Measurements from ENCODE around the gene CA10. TPM values are rescaled to one million over a fixed set of nuclear protein-coding genes. Genes with fewer than 3 reads are reported as not detected.

Gene CA10
- total and polyA plus RNA-seq, 2 of the 4 experiments (the other 2 are of a cell fraction), result not detected

DNA sequence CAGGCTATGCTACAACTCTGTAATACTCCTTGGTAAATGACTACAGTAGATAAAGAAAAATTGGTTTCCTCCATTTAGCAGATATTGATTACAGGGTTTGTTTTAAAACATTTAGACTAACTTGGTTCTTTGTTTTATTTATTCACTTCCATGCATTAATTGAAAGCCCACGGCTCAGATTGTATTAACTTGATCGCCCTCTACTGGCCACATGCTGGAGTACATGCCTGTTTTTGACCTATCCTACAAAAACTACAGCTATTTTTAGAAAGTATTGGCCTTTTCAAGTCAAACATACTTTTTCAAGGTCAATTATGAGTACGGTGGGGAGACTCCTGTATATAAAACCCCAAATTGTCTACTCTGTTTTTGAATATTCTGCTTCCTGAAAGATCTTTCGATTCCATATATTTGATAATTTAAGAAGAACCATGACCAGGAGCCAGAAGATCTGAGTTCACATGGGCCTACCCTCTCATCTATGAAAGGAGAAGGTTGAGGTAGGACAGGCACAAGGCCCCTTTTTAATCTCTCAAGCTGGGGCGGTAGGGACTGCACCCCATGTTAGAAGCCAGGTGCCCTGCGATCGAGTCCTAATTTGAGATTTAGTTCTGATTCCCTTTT lies 51.8 kb downstream of the CA10 start:
- no CpG with 5 or more reads among the region's 7 CpGs for WGBS, 2 experiments (ENCODE audit: extremely low coverage in 2 of 2, insufficient read length in 1 of 2)
- ATAC-seq (ENCODE audit: low read depth), result no peak

More for the DNA sequence above, 51.8 kb downstream of the CA10 start:
- dilution Hi-C loops (cut with HindIII; ENCODE audit: low sequenced_read_pairs, unreplicated experiment) (no loop called here), intact Hi-C loops (cut with micrococcal nuclease) (no loop called here), in situ Hi-C loops (cut with MboI; ENCODE audit: low sequenced_read_pairs) (no loop called here)
- H2BK5ac ChIP-seq (ENCODE audit: low read depth, low read length, poor library complexity, severe bottlenecking), result no peak overlapping the region
- H3K79me1 ChIP-seq (ENCODE audit: low read depth in 1 of 2, low read length in 2 of 2), result no peaks in the 10 kb centered on the region
- H3K36me3 ChIP-seq (ENCODE audit: control insufficient read depth, insufficient read depth, low read length), result no peaks in the 10 kb centered on the region
- H3K9ac ChIP-seq (ENCODE audit: low read depth, low read length), result no peak overlapping the region
- no peak overlapping the region for H4K5ac ChIP-seq (ENCODE audit: low read depth, low read length)
- H3K9me1 ChIP-seq (ENCODE audit: insufficient read depth, low read length), result no peaks in the 10 kb centered on the region
- no TSS peak for BruUV-seq (replicated peaks)
- H3K27ac ChIP-seq (ENCODE audit: insufficient read depth, low read length), result no peak overlapping the region
- H3K18ac ChIP-seq (ENCODE audit: low read depth, low read length), result no peak overlapping the region
- no peaks in the 10 kb centered on the region for H3K27me3 ChIP-seq (ENCODE audit: control insufficient read depth, insufficient read depth, low read length)
- H3K23ac ChIP-seq (ENCODE audit: low read depth, low read length), result no peak overlapping the region
- no peak overlapping the region for H4K8ac ChIP-seq (ENCODE audit: low read depth in 2 of 2, low read length in 2 of 2)
- no peak overlapping the region for H2BK20ac ChIP-seq (ENCODE audit: low read depth, low read length)
- no peaks in the 10 kb centered on the region for H4K20me1 ChIP-seq (ENCODE audit: insufficient read depth, low read length)
- H2AK9ac ChIP-seq (replicated peaks; ENCODE audit: low read depth, low read length, poor library complexity), result no peak overlapping the region
- H3K4me3 ChIP-seq (ENCODE audit: insufficient read depth, low read depth, low read length), result no peak overlapping the region
- no peak overlapping the region for H2AFZ ChIP-seq (replicated peaks; ENCODE audit: low read length, poor library complexity)
- ChIA-PET POLR2A (ENCODE audit: unreplicated experiment) (no interaction called here), CTCF (interaction anchor here (0.7 kb wide), 1 partner anchor 48 kb away, joined by 4 read pairs; no protein-coding TSS in a partner anchor)
- no peak overlapping the region for H4K91ac ChIP-seq (ENCODE audit: insufficient read depth, low read depth, low read length)
- no peak overlapping the region for H2BK15ac ChIP-seq (ENCODE audit: low read depth, low read length)
- H3K14ac ChIP-seq (replicated peaks; ENCODE audit: low read depth, low read length), result no peak overlapping the region
- TF ChIP-seq SMC3 (IDR thresholded peaks at IDR 0.05; ENCODE audit: low read depth, low read length), result no peak
- peak; percentile 34; the same call in 1 of the 2 replicates for TF ChIP-seq RAD21 (IDR thresholded peaks at IDR 0.05; ENCODE audit: low read length)
- TF ChIP-seq CEBPB (IDR thresholded peaks at IDR 0.05; ENCODE audit: low read depth, low read length), result no peak
- TF ChIP-seq, protein P1, sequence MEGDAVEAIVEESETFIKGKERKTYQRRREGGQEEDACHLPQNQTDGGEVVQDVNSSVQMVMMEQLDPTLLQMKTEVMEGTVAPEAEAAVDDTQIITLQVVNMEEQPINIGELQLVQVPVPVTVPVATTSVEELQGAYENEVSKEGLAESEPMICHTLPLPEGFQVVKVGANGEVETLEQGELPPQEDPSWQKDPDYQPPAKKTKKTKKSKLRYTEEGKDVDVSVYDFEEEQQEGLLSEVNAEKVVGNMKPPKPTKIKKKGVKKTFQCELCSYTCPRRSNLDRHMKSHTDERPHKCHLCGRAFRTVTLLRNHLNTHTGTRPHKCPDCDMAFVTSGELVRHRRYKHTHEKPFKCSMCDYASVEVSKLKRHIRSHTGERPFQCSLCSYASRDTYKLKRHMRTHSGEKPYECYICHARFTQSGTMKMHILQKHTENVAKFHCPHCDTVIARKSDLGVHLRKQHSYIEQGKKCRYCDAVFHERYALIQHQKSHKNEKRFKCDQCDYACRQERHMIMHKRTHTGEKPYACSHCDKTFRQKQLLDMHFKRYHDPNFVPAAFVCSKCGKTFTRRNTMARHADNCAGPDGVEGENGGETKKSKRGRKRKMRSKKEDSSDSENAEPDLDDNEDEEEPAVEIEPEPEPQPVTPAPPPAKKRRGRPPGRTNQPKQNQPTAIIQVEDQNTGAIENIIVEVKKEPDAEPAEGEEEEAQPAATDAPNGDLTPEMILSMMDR (conservative IDR thresholded peaks at IDR 0.05; ENCODE audit: low read depth, low read length), result peak; percentile 46
- H2AK5ac ChIP-seq (ENCODE audit: low read depth, low read length), result no peak overlapping the region
- no peaks in the 10 kb centered on the region for H3K4me1 ChIP-seq (ENCODE audit: control insufficient read depth, insufficient read depth, low read length)
- no peak overlapping the region for H2BK120ac ChIP-seq (ENCODE audit: low read depth, low read length)
- no peak overlapping the region for H3K56ac ChIP-seq (ENCODE audit: extremely low read depth, insufficient read depth, low read length)
- peaks cover 19% of the 10 kb centered on the region for H3K9me3 ChIP-seq (ENCODE audit: control insufficient read depth, insufficient read depth, low read length)
- DNase-seq, result no peak
- no peak overlapping the region for H3K4me2 ChIP-seq (ENCODE audit: low read depth, low read length)
- no peak overlapping the region for H3K4ac ChIP-seq (ENCODE audit: low read depth, low read length)
